K562 (cell line): ENCODE results near the gene SON.

Experiments
- ETS2 ChIP-seq: IDR thresholded peaks from 2 replicates; pipeline ENCODE4 v1.6.1; 2016; ENCODE audit warnings: borderline replicate concordance, missing genetic modification characterization, mild to moderate bottlenecking, moderate library complexity, missing compliant biosample characterization; ENCODE audit not compliant: poor library complexity, severe bottlenecking
- EZH2 ChIP-seq: IDR thresholded peaks from 2 replicates; pipeline ENCODE4 v1.6.1; 2012; ENCODE audit warnings: low read depth, mild to moderate bottlenecking, inconsistent platforms, low read length, borderline replicate concordance
- KDM2B ChIP-seq: fragments of 250-450 bp; sonication (Bioruptor Pico); IDR thresholded peaks from 2 replicates; pipeline ENCODE4 v1.8.0; 2021; ENCODE audit warnings: mild to moderate bottlenecking, moderate library complexity
- PHF21A ChIP-seq: fragments of 450-650 bp; IDR thresholded peaks from 2 replicates; pipeline ENCODE4 v1.6.1; 2017; ENCODE audit warnings: low read depth, borderline replicate concordance
- SMAD1 ChIP-seq: fragments of 150-350 bp; IDR thresholded peaks from 2 replicates; pipeline ENCODE4 v1.6.1; 2014; ENCODE audit warnings: low read length, low read depth; ENCODE audit not compliant: partially characterized antibody
- SP2 ChIP-seq: IDR thresholded peaks from 2 replicates; pipeline ENCODE4 v1.6.1; 2011; ENCODE audit warnings: mild to moderate bottlenecking, low read depth, low read length, moderate library complexity; ENCODE audit not compliant: poor library complexity, severe bottlenecking; ENCODE audit errors: extremely low read depth
- STAT5B ChIP-seq: fragments of 250-450 bp; sonication (Bioruptor Pico); IDR thresholded peaks from 2 replicates; pipeline ENCODE4 v1.8.0; 2021; ENCODE audit warnings: mild to moderate bottlenecking, inconsistent platforms
- TARDBP ChIP-seq: fragments of 450-650 bp; IDR thresholded peaks from 2 replicates; pipeline ENCODE4 v1.6.1; 2016
- TBL1XR1 ChIP-seq, 2 experiments: IDR thresholded peaks; 2 replicates each; pipeline ENCODE4 v1.6.1; 2012; ENCODE audit warnings: improper control_type of control experiment in 2 of 2, low read length in 2 of 2, mild to moderate bottlenecking in 1 of 2
- TCF7L2 ChIP-seq: fragments of 150-350 bp; IDR thresholded peaks from 2 replicates; pipeline ENCODE4 v1.6.1; 2016; ENCODE audit warnings: low read depth, mild to moderate bottlenecking, low read length, moderate library complexity
- ZNF263 ChIP-seq: sonication (generic); formaldehyde crosslinking; IDR thresholded peaks from 2 replicates; pipeline ENCODE4 v1.8.0; 2022; ENCODE audit warnings: mild to moderate bottlenecking, missing genetic modification reagents, borderline replicate concordance
- TF ChIP-seq, protein P1 (sequence below): fragments of 450-650 bp; IDR thresholded peaks from 2 replicates; pipeline ENCODE4 v1.6.1; 2016; ENCODE audit warnings: antibody characterized with exemption
- TF ChIP-seq, protein P2 (sequence below), 3 experiments: IDR thresholded peaks in 2 of 3; conservative IDR thresholded peaks in 1 of 3; 2 replicates each; pipeline ENCODE4 v1.5.1; 2011 to 2012; ENCODE audit warnings: low read length in 3 of 3, mild to moderate bottlenecking in 3 of 3, control low read depth in 2 of 3, improper control_type of control experiment in 1 of 3, inconsistent platforms in 1 of 3, low read depth in 1 of 3, mixed read lengths in 1 of 3, moderate library complexity in 1 of 3; ENCODE audit not compliant: insufficient read depth in 2 of 3

- TF ChIP-seq, protein P1, sequence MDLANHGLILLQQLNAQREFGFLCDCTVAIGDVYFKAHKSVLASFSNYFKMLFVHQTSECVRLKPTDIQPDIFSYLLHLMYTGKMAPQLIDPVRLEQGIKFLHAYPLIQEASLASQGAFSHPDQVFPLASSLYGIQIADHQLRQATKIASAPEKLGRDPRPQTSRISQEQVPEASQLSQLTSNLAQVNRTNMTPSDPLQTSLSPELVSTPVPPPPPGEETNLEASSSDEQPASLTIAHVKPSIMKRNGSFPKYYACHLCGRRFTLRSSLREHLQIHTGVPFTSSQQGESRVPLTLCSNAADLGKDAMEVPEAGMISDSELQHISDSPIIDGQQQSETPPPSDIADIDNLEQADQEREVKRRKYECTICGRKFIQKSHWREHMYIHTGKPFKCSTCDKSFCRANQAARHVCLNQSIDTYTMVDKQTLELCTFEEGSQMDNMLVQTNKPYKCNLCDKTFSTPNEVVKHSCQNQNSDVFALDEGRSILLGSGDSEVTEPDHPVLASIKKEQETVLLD, result no peak
- no peak for TF ChIP-seq ZNF263 (CRISPR knock-in tag)
- TF ChIP-seq KDM2B (CRISPR knock-in tag), result no peak
- TF ChIP-seq TBL1XR1 (IDR thresholded peaks at IDR 0.05; ENCODE audit: low read length in 2 of 2), result no peak
- no peak for TF ChIP-seq STAT5B (CRISPR knock-in tag)
- TF ChIP-seq SMAD1, result no peak
- no peak for TF ChIP-seq ETS2 (tag)
- TF ChIP-seq TARDBP, result no peak
- TF ChIP-seq, protein P2, sequence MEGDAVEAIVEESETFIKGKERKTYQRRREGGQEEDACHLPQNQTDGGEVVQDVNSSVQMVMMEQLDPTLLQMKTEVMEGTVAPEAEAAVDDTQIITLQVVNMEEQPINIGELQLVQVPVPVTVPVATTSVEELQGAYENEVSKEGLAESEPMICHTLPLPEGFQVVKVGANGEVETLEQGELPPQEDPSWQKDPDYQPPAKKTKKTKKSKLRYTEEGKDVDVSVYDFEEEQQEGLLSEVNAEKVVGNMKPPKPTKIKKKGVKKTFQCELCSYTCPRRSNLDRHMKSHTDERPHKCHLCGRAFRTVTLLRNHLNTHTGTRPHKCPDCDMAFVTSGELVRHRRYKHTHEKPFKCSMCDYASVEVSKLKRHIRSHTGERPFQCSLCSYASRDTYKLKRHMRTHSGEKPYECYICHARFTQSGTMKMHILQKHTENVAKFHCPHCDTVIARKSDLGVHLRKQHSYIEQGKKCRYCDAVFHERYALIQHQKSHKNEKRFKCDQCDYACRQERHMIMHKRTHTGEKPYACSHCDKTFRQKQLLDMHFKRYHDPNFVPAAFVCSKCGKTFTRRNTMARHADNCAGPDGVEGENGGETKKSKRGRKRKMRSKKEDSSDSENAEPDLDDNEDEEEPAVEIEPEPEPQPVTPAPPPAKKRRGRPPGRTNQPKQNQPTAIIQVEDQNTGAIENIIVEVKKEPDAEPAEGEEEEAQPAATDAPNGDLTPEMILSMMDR (IDR thresholded peaks at IDR 0.05 in 2 of 3, conservative IDR thresholded peaks at IDR 0.05 in 1 of 3; ENCODE audit: insufficient read depth in 2 of 3, low read depth in 1 of 3, low read length in 3 of 3), result no peak
- no peak for TF ChIP-seq TCF7L2
- no peak for TF ChIP-seq PHF21A
- no peak for TF ChIP-seq SP2
- no peak for TF ChIP-seq EZH2
Measured at GRCh38 chr21:33539616-33540015, 3.2 kb upstream of the SON start.
